Hepatocyte (in vitro differentiated cells): Measurements from ENCODE around the gene NSL1. TPM values are rescaled to one million over a fixed set of nuclear protein-coding genes. Genes with fewer than 3 reads are reported as not detected.

Source experiments
- DNase-seq: peaks from one replicate; pipeline ENCODE4 v3.0.0-alpha.2; 2016; ENCODE audit warnings: low spot score
- H2AFZ ChIP-seq: fragments of 200-600 bp; sonication (generic); 2 replicates; pipeline ENCODE4 v1.6.0; 2016; ENCODE audit warnings: antibody characterized with exemption, mild to moderate bottlenecking
- H3K27ac ChIP-seq: fragments of 200-600 bp; sonication (generic); 2 replicates; pipeline ENCODE4 v1.5.1; 2016; ENCODE audit warnings: mild to moderate bottlenecking
- H3K27me3 ChIP-seq: fragments of 200-600 bp; sonication (generic); 2 replicates; pipeline ENCODE4 v1.6.1; 2016
- H3K36me3 ChIP-seq: fragments of 200-600 bp; sonication (generic); replicated peaks from 2 replicates; pipeline ENCODE4 v1.5.1; 2016; ENCODE audit warnings: low read depth; ENCODE audit not compliant: insufficient read depth
- H3K4me1 ChIP-seq: fragments of 200-600 bp; sonication (generic); 2 replicates; pipeline ENCODE4 v1.5.1; 2016; ENCODE audit warnings: mild to moderate bottlenecking, moderate library complexity; ENCODE audit not compliant: insufficient read depth
- H3K4me2 ChIP-seq: fragments of 200-600 bp; sonication (generic); 2 replicates; pipeline ENCODE4 v1.6.0; 2016
- H3K4me3 ChIP-seq: fragments of 200-600 bp; sonication (generic); 2 replicates; pipeline ENCODE4 v1.5.1; 2016; ENCODE audit warnings: mild to moderate bottlenecking
- H3K79me2 ChIP-seq: fragments of 200-600 bp; sonication (generic); 2 replicates; pipeline ENCODE4 v1.6.0; 2017; ENCODE audit warnings: mild to moderate bottlenecking
- H3K9me2 ChIP-seq: fragments of 200-600 bp; sonication (generic); replicated peaks from 2 replicates; pipeline ENCODE4 v1.6.0; 2017; ENCODE audit warnings: mild to moderate bottlenecking; ENCODE audit not compliant: insufficient read depth
- H3K9me3 ChIP-seq: fragments of 200-600 bp; sonication (generic); 2 replicates; pipeline ENCODE4 v1.5.1; 2016; ENCODE audit warnings: low read depth, mild to moderate bottlenecking
- H4K20me1 ChIP-seq: fragments of 200-600 bp; sonication (generic); 2 replicates; pipeline ENCODE4 v1.6.0; 2016; ENCODE audit warnings: mild to moderate bottlenecking; ENCODE audit not compliant: insufficient read depth, poor library complexity, severe bottlenecking
- EZH2 ChIP-seq: fragments of 200-600 bp; sonication (generic); IDR thresholded peaks from 2 replicates; pipeline ENCODE4 v1.6.1; 2016; ENCODE audit warnings: antibody characterized with exemption, mild to moderate bottlenecking, borderline replicate concordance
- EZH2phosphoT487 ChIP-seq: fragments of 200-600 bp; sonication (generic); IDR thresholded peaks from one replicate; pipeline ENCODE4 v1.6.1; 2018; ENCODE audit warnings: antibody characterized with exemption, mild to moderate bottlenecking, low read depth, moderate library complexity; ENCODE audit not compliant: unreplicated experiment, severe bottlenecking
- WGBS: methylation state at CpG from one replicate; pipeline ENCODE4 v1.1.6; 2016; ENCODE audit warnings: low lambda C conversion rate; ENCODE audit errors: missing lambda C conversion rate; 5-methylcytosine and 5-hydroxymethylcytosine counted together
- polyA plus RNA-seq: library from polyadenylated mRNA; unstranded; fragments of >200 nt; fragmentation: Nextera tagmentation; extraction: Ambion mirVana; gene quantifications from 2 replicates; pipeline ENCODE4 v1.2.1, GENCODE V29; 2016
- total RNA-seq: library from RNA; depleted of rRNA; stranded (reverse); fragments of >200 nt; gene quantifications from 2 replicates; pipeline ENCODE4 v1.2.3, GENCODE V29; 2014
- TF ChIP-seq, protein P1 (sequence below): fragments of 200-600 bp; sonication (generic); IDR thresholded peaks from 2 replicates; pipeline ENCODE4 v1.5.1; 2016; ENCODE audit warnings: antibody characterized with exemption, mild to moderate bottlenecking; ENCODE audit not compliant: poor library complexity

The NSL1 gene
- total and polyA plus RNA-seq, 2 experiments from 2014 or later, result 27.2 to 39.5 TPM

DNA sequence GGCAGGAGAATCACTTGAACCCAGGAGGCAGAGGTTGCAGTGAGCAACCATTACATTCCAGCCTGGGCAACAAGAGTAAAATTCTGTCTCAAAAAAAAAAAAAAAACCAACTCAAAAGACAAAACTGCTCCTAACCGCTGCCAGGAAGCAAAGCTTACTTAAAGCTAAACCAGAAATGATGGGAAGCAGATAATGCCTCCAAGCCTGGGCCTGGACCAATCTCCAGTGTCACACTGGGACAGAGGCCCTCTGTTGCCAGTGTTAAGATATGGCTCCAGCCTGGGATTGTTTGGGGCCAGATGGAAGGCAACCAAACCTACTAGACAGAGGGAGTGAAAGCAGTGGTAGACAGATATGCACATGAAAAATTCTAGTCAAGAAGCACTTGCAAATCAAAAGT is 36.9 kb downstream of the NSL1 start:
- 80% methylated on average over 1 of the region's 1 CpG for WGBS
- Histone ChIP-seq H3K4me2 (no peak overlapping the region), H3K9me3 (no peaks in the 10 kb centered on the region), H3K27me3 (no peaks in the 10 kb centered on the region), H3K27ac (no peak overlapping the region), H3K79me2 (peaks cover 20% of the 10 kb centered on the region), H4K20me1 (no peaks in the 10 kb centered on the region), H3K4me1 (no peaks in the 10 kb centered on the region), H3K9me2 (no peaks in the 10 kb centered on the region), H3K36me3 (no peaks in the 10 kb centered on the region), H3K4me3 (no peak overlapping the region), H2AFZ (no peak overlapping the region)
- TF ChIP-seq, protein P1, sequence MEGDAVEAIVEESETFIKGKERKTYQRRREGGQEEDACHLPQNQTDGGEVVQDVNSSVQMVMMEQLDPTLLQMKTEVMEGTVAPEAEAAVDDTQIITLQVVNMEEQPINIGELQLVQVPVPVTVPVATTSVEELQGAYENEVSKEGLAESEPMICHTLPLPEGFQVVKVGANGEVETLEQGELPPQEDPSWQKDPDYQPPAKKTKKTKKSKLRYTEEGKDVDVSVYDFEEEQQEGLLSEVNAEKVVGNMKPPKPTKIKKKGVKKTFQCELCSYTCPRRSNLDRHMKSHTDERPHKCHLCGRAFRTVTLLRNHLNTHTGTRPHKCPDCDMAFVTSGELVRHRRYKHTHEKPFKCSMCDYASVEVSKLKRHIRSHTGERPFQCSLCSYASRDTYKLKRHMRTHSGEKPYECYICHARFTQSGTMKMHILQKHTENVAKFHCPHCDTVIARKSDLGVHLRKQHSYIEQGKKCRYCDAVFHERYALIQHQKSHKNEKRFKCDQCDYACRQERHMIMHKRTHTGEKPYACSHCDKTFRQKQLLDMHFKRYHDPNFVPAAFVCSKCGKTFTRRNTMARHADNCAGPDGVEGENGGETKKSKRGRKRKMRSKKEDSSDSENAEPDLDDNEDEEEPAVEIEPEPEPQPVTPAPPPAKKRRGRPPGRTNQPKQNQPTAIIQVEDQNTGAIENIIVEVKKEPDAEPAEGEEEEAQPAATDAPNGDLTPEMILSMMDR, result no peak
- TF ChIP-seq EZH2 (no peak), EZH2phosphoT487 (no peak)
- DNase-seq, result no peak

DNA sequence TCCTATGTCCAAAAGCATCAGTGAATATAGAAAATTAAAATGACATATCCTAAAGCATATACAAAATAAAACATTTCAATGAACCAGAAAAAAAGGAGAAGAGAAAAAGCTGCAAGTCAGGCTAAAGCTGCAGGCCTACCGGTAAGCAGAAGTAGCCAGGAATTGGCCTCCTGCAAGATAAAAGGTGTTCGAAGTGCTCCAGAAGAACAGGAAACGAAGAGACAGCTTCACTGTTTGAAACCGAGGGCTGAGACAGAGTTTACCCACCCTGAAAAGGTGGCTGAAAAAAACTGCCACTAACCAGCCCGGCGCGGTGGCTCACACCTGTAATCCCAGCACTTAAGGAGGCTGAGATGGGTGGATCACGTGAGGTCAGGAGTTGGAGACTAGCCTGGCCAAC is 37.4 kb downstream of the NSL1 start:
- H3K9me3 ChIP-seq, result no peaks in the 10 kb centered on the region
- 88% methylated on average over 8 of the region's 8 CpGs for WGBS
- no peak for TF ChIP-seq EZH2phosphoT487
- TF ChIP-seq, protein P1, result no peak
- no peak for TF ChIP-seq EZH2
- H3K79me2 ChIP-seq, result peaks cover 18% of the 10 kb centered on the region
- no peak overlapping the region for H2AFZ ChIP-seq
- no peaks in the 10 kb centered on the region for H3K4me1 ChIP-seq
- no peaks in the 10 kb centered on the region for H3K9me2 ChIP-seq
- H3K27ac ChIP-seq, result no peak overlapping the region
- H4K20me1 ChIP-seq, result no peaks in the 10 kb centered on the region
- H3K4me2 ChIP-seq, result no peak overlapping the region
- no peaks in the 10 kb centered on the region for H3K36me3 ChIP-seq
- DNase-seq, result no peak
- no peak overlapping the region for H3K4me3 ChIP-seq
- H3K27me3 ChIP-seq, result no peaks in the 10 kb centered on the region

DNA sequence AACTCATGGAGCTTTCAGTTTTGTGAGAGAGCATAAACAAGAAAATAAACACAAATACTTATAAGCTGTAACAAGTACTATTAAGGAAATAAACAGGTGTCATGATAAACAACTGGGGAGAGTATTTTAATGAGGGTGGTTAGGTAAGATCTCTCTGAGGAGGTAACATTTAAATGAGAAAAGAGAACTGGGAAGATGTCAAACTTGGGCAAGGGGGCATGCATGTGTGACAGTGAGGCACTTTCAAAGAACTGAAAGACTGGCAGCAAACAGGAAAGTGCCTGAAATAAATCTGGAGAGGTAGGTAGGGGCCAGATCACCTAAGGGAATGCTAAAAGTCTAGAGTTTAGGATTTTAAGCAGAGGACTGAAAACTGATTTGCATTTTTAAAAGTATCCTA is 37.8 kb downstream of the NSL1 start:
- H4K20me1 ChIP-seq, result no peaks in the 10 kb centered on the region
- no peaks in the 10 kb centered on the region for H3K36me3 ChIP-seq
- H3K27me3 ChIP-seq, result no peaks in the 10 kb centered on the region
- H3K9me2 ChIP-seq, result no peaks in the 10 kb centered on the region
- no peak overlapping the region for H3K27ac ChIP-seq
- no peak for DNase-seq
- TF ChIP-seq, protein P1, result no peak
- TF ChIP-seq EZH2 (no peak), EZH2phosphoT487 (no peak)
- no peak overlapping the region for H2AFZ ChIP-seq
- no peak overlapping the region for H3K4me2 ChIP-seq
- peaks cover 14% of the 10 kb centered on the region for H3K79me2 ChIP-seq
- H3K4me1 ChIP-seq, result no peaks in the 10 kb centered on the region
- H3K9me3 ChIP-seq, result no peaks in the 10 kb centered on the region
- no peak overlapping the region for H3K4me3 ChIP-seq

DNA sequence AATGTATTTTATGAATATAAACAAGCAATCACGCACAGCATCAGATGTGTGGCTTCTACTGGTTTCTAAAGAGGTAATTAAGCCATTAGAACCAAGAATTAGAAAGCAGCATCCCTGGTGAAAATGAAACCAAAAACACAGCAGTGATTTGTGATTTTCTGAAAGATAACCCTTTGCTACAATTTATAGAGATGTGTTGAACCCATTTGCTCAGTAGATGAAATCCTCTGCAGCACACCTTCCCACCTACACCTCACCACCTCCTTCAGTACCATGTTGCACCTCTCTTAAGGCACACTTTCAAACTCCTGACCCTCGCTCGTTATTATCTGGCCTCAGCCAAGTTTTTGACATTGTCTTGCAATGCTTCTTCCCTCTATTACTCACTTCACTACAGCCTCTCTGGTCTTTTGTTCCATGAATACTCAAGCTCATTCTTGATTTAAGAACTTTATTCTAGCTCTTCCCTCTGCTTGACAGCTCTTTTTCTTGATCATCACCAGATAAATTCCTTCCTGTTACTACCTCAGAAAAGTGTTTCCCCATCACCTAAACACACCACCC is 38.6 kb downstream of the NSL1 start:
- no peak for DNase-seq
- Histone ChIP-seq H3K79me2 (peaks cover 14% of the 10 kb centered on the region), H3K27me3 (no peaks in the 10 kb centered on the region), H3K4me2 (peak overlapping the region; percentile 26), H3K36me3 (no peaks in the 10 kb centered on the region), H2AFZ (no peak overlapping the region), H3K9me2 (no peaks in the 10 kb centered on the region), H3K27ac (no peak overlapping the region), H3K4me3 (no peak overlapping the region), H3K9me3 (no peaks in the 10 kb centered on the region), H3K4me1 (no peaks in the 10 kb centered on the region), H4K20me1 (no peaks in the 10 kb centered on the region)
- TF ChIP-seq EZH2 (no peak), EZH2phosphoT487 (no peak)
- TF ChIP-seq, protein P1, result no peak
- 74% methylated on average over 3 of the region's 3 CpGs for WGBS
